Neural progenitor cell (in vitro differentiated cells): Measurements from ENCODE around the gene ASPRV1. TPM values are rescaled to one million over a fixed set of nuclear protein-coding genes. Genes with fewer than 3 reads are reported as not detected.

Source experiments
- DNase-seq: peaks from one replicate; pipeline ENCODE4 v3.0.0-alpha.2; 2016; ENCODE audit warnings: low spot score
- H2AFZ ChIP-seq: fragments of 200-600 bp; sonication (generic); replicated peaks from 2 replicates; pipeline ENCODE4 v1.6.1; 2016; ENCODE audit warnings: antibody characterized with exemption
- H3F3A ChIP-seq: fragments of 200-600 bp; sonication (generic); 2 replicates; pipeline ENCODE4 v1.6.1; 2016; ENCODE audit warnings: antibody characterized with exemption, low read depth
- H3K27ac ChIP-seq: fragments of 200-600 bp; sonication (generic); 2 replicates; pipeline ENCODE4 v1.5.1; 2016; ENCODE audit warnings: mild to moderate bottlenecking
- H3K27me3 ChIP-seq: fragments of 200-600 bp; sonication (generic); 2 replicates; pipeline ENCODE4 v1.6.1; 2016; ENCODE audit warnings: mild to moderate bottlenecking, moderate library complexity
- H3K36me3 ChIP-seq: fragments of 200-600 bp; sonication (generic); 2 replicates; pipeline ENCODE4 v1.5.1; 2016
- H3K4me1 ChIP-seq: fragments of 200-600 bp; sonication (generic); 2 replicates; pipeline ENCODE4 v1.6.1; 2016; ENCODE audit warnings: mixed run types
- H3K4me2 ChIP-seq: fragments of 200-600 bp; sonication (generic); 2 replicates; pipeline ENCODE4 v1.6.1; 2016
- H3K4me3 ChIP-seq: fragments of 200-600 bp; sonication (generic); 2 replicates; pipeline ENCODE4 v1.5.1; 2016
- H3K79me2 ChIP-seq: fragments of 200-600 bp; sonication (generic); 2 replicates; pipeline ENCODE4 v1.6.1; 2016; ENCODE audit warnings: low read depth
- H3K9ac ChIP-seq: fragments of 200-600 bp; sonication (generic); 2 replicates; pipeline ENCODE4 v1.6.1; 2016
- H3K9me3 ChIP-seq: fragments of 200-600 bp; sonication (generic); 2 replicates; pipeline ENCODE4 v1.5.1; 2016; ENCODE audit warnings: low read depth
- H4K20me1 ChIP-seq: fragments of 200-600 bp; sonication (generic); 2 replicates; pipeline ENCODE4 v1.6.1; 2016; ENCODE audit warnings: low read depth
- H3K27ac Mint-ChIP-seq: 3 replicates; pipeline ENCODE4 v1.8.0; 2021; ENCODE audit warnings: mixed read lengths
- H3K27me3 Mint-ChIP-seq: 2 replicates; pipeline ENCODE4 v1.8.0; 2022; ENCODE audit warnings: low read depth, mild to moderate bottlenecking, inconsistent platforms, moderate library complexity, mixed read lengths; ENCODE audit not compliant: insufficient read depth
- H3K36me3 Mint-ChIP-seq: 3 replicates; pipeline ENCODE4 v1.8.0; 2021; ENCODE audit warnings: mixed read lengths
- H3K4me1 Mint-ChIP-seq: 3 replicates; pipeline ENCODE4 v1.8.0; 2021; ENCODE audit warnings: mixed read lengths
- H3K4me3 Mint-ChIP-seq: 3 replicates; pipeline ENCODE4 v1.8.0; 2021; ENCODE audit warnings: mild to moderate bottlenecking, moderate library complexity, mixed read lengths
- H3K9me3 Mint-ChIP-seq: 3 replicates; pipeline ENCODE4 v1.8.0; 2020; ENCODE audit warnings: mixed read lengths
- EZH2 ChIP-seq: fragments of 200-600 bp; sonication (generic); IDR thresholded peaks from 2 replicates; pipeline ENCODE4 v1.6.1; 2017; ENCODE audit warnings: antibody characterized with exemption, mild to moderate bottlenecking, moderate library complexity
- EZH2phosphoT487 ChIP-seq: fragments of 200-600 bp; sonication (generic); IDR thresholded peaks from 2 replicates; pipeline ENCODE4 v1.6.1; 2017; ENCODE audit warnings: antibody characterized with exemption
- total RNA-seq: library from RNA; depleted of rRNA; stranded (reverse); fragments of >200 nt; gene quantifications from 2 replicates; pipeline ENCODE4 v1.2.3, GENCODE V29; 2015; ENCODE audit warnings: low replicate concordance
- TF ChIP-seq, protein P1 (sequence below): fragments of 200-600 bp; sonication (generic); IDR thresholded peaks from 2 replicates; pipeline ENCODE4 v1.5.1; 2017; ENCODE audit warnings: antibody characterized with exemption, mild to moderate bottlenecking

ASPRV1 gene
- total RNA-seq, 1 donor from 2014 or later = 0.30 TPM

DNA sequence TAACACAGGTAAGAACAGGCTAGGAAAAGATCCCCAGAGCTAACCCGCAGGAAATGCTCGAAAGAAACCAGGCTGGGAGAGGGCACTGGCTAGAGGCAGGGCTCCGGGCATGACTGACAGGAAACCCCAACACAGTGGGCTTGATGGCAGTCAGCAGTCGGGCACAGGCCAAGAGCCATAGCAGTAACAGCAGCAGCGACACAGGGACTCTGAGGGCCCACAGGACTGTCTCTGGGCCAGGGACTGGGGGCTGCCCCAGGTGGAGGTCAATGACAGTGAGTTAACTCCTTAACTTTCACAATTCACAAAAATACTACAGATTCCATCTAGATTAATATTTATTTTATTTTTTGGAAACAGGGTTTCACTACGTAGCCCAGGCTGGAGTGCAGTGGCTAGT, 37.3 kb upstream of the ASPRV1 start:
- H3K4me1 Mint-ChIP-seq = no peaks in the 10 kb centered on the region
- Histone ChIP-seq H4K20me1 (no peaks in the 10 kb centered on the region), H3K4me2 (no peak overlapping the region), H3K79me2 (no peaks in the 10 kb centered on the region), H3K9ac (no peak overlapping the region), H3K27me3 (no peaks in the 10 kb centered on the region), H3K4me1 (no peaks in the 10 kb centered on the region), H3K9me3 (no peaks in the 10 kb centered on the region), H3K4me3 (no peak overlapping the region), H3K36me3 (no peaks in the 10 kb centered on the region), H2AFZ (no peak overlapping the region), H3F3A (no peaks in the 10 kb centered on the region), H3K27ac (no peak overlapping the region)
- H3K36me3 Mint-ChIP-seq = peaks cover 10% of the 10 kb centered on the region
- no peak overlapping the region for H3K27ac Mint-ChIP-seq
- no peaks in the 10 kb centered on the region for H3K9me3 Mint-ChIP-seq
- no peak for DNase-seq
- peaks cover 4% of the 10 kb centered on the region for H3K27me3 Mint-ChIP-seq
- TF ChIP-seq EZH2 = no peak
- TF ChIP-seq, protein P1, sequence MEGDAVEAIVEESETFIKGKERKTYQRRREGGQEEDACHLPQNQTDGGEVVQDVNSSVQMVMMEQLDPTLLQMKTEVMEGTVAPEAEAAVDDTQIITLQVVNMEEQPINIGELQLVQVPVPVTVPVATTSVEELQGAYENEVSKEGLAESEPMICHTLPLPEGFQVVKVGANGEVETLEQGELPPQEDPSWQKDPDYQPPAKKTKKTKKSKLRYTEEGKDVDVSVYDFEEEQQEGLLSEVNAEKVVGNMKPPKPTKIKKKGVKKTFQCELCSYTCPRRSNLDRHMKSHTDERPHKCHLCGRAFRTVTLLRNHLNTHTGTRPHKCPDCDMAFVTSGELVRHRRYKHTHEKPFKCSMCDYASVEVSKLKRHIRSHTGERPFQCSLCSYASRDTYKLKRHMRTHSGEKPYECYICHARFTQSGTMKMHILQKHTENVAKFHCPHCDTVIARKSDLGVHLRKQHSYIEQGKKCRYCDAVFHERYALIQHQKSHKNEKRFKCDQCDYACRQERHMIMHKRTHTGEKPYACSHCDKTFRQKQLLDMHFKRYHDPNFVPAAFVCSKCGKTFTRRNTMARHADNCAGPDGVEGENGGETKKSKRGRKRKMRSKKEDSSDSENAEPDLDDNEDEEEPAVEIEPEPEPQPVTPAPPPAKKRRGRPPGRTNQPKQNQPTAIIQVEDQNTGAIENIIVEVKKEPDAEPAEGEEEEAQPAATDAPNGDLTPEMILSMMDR = no peak
- TF ChIP-seq EZH2phosphoT487 = no peak
- no peak overlapping the region for H3K4me3 Mint-ChIP-seq

- no peak overlapping the region for H2AFZ ChIP-seq
- no peak overlapping the region for H3K9ac ChIP-seq
- Mint-ChIP-seq H3K27me3 (peaks cover 4% of the 10 kb centered on the region), H3K27ac (peak overlapping the region; percentile 62), H3K4me1 (peaks cover 5% of the 10 kb centered on the region), H3K36me3 (peaks cover 11% of the 10 kb centered on the region), H3K4me3 (no peak overlapping the region), H3K9me3 (no peaks in the 10 kb centered on the region)
- TF ChIP-seq EZH2phosphoT487 (no peak), EZH2 (no peak)
- TF ChIP-seq, protein P1 = no peak
- H3K27me3 ChIP-seq = no peaks in the 10 kb centered on the region
- no peaks in the 10 kb centered on the region for H3K9me3 ChIP-seq
- no peaks in the 10 kb centered on the region for H3F3A ChIP-seq
- no peak overlapping the region for H3K27ac ChIP-seq
- no peaks in the 10 kb centered on the region for H3K4me1 ChIP-seq
- no peak overlapping the region for H3K4me3 ChIP-seq
- no peaks in the 10 kb centered on the region for H3K79me2 ChIP-seq
- no peak for DNase-seq
- no peaks in the 10 kb centered on the region for H3K36me3 ChIP-seq
- no peaks in the 10 kb centered on the region for H4K20me1 ChIP-seq
- H3K4me2 ChIP-seq = no peak overlapping the region
Observed at GRCh38 chr2:69997015-69997830, 35.8 kb upstream of the ASPRV1 start.

DNA sequence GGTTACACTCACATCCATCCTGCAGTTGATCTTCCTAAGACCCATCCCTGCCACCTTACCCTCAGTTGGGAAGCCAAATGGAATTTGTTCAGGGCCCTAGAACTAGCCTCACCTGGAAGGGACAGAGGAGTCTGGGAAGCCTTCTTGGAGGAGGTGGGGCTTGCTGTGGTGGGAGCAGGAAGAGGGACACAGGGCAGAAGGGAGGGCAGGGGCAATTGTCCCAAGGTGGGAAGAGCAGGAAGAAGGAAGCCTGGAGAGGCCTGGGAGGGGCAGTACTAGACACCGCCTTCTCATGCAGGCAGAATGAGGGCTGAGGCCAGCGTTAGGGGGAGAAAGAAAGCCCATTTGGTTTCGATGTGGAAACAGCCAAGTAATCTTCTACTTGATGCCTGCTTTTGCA, 34.1 kb upstream of the ASPRV1 start:
- no peaks in the 10 kb centered on the region for H3K9me3 Mint-ChIP-seq
- no peaks in the 10 kb centered on the region for H3K9me3 ChIP-seq
- no peaks in the 10 kb centered on the region for H3F3A ChIP-seq
- no peak overlapping the region for H3K27ac ChIP-seq
- H3K4me2 ChIP-seq = no peak overlapping the region
- TF ChIP-seq, protein P1 = no peak
- TF ChIP-seq EZH2phosphoT487 (no peak), EZH2 (no peak)
- H3K27me3 ChIP-seq = no peaks in the 10 kb centered on the region
- H3K79me2 ChIP-seq = no peaks in the 10 kb centered on the region
- peaks cover 5% of the 10 kb centered on the region for H3K4me1 Mint-ChIP-seq
- peaks cover 13% of the 10 kb centered on the region for H3K36me3 Mint-ChIP-seq
- H3K36me3 ChIP-seq = no peaks in the 10 kb centered on the region
- H3K4me3 Mint-ChIP-seq = no peak overlapping the region
- H3K9ac ChIP-seq = no peak overlapping the region
- H3K27ac Mint-ChIP-seq = no peak overlapping the region
- H3K4me1 ChIP-seq = no peaks in the 10 kb centered on the region
- no peak overlapping the region for H3K4me3 ChIP-seq
- peaks cover 4% of the 10 kb centered on the region for H3K27me3 Mint-ChIP-seq
- H2AFZ ChIP-seq = no peak overlapping the region
- no peaks in the 10 kb centered on the region for H4K20me1 ChIP-seq
- no peak for DNase-seq
